ENCODE data around the gene KIRREL3.

DNA sequence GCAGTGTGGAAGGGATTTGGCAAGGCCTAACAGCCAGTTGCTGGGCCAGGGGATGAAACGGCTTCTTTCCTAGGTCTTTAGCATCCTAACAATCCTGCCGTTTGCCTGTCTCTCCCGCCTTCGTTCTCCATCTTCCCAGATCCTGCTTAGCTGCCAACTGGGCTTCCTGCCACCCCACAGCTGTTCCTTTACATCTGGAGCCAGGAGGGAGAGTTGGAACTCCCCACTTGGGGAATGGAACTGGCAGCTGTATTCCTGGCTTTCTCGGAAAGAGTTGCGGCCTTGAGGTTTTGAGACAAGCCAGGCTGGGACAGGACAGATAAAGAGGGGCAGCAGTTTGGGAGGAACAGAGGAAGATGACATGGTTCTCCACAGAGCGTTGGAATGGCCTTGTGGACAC lies 585.4 kb downstream of the KIRREL3 start:
- TF ChIP-seq, protein P1, sequence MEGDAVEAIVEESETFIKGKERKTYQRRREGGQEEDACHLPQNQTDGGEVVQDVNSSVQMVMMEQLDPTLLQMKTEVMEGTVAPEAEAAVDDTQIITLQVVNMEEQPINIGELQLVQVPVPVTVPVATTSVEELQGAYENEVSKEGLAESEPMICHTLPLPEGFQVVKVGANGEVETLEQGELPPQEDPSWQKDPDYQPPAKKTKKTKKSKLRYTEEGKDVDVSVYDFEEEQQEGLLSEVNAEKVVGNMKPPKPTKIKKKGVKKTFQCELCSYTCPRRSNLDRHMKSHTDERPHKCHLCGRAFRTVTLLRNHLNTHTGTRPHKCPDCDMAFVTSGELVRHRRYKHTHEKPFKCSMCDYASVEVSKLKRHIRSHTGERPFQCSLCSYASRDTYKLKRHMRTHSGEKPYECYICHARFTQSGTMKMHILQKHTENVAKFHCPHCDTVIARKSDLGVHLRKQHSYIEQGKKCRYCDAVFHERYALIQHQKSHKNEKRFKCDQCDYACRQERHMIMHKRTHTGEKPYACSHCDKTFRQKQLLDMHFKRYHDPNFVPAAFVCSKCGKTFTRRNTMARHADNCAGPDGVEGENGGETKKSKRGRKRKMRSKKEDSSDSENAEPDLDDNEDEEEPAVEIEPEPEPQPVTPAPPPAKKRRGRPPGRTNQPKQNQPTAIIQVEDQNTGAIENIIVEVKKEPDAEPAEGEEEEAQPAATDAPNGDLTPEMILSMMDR (IDR thresholded peaks at IDR 0.05) = no peak
- TF ChIP-seq JUN (IDR thresholded peaks at IDR 0.05) = no peak
- TF ChIP-seq RFX5 (IDR thresholded peaks at IDR 0.05) = no peak
- TF ChIP-seq, protein P2, sequence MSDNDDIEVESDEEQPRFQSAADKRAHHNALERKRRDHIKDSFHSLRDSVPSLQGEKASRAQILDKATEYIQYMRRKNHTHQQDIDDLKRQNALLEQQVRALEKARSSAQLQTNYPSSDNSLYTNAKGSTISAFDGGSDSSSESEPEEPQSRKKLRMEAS (IDR thresholded peaks at IDR 0.05) = no peak
- no peak for TF ChIP-seq MAFK (IDR thresholded peaks at IDR 0.05; ENCODE audit: partially characterized antibody)
- no peak for TF ChIP-seq ZSCAN20 (CRISPR knock-in tag; IDR thresholded peaks at IDR 0.05)
- TF ChIP-seq POLR2A (IDR thresholded peaks at IDR 0.05; ENCODE audit: low read length) = no peak
- TF ChIP-seq, protein P3, sequence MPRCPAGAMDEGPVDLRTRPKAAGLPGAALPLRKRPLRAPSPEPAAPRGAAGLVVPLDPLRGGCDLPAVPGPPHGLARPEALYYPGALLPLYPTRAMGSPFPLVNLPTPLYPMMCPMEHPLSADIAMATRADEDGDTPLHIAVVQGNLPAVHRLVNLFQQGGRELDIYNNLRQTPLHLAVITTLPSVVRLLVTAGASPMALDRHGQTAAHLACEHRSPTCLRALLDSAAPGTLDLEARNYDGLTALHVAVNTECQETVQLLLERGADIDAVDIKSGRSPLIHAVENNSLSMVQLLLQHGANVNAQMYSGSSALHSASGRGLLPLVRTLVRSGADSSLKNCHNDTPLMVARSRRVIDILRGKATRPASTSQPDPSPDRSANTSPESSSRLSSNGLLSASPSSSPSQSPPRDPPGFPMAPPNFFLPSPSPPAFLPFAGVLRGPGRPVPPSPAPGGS (IDR thresholded peaks at IDR 0.05) = no peak
- no peak for TF ChIP-seq ESRRA (IDR thresholded peaks at IDR 0.05; ENCODE audit: borderline replicate concordance, low read length)
- no peak for TF ChIP-seq KDM1A (IDR thresholded peaks at IDR 0.05; ENCODE audit: low read depth)
- TF ChIP-seq EP300 (IDR thresholded peaks at IDR 0.05) = no peak

Measured in A549 (cell line).